Measurements from ENCODE around the gene FBXW2.

Gene FBXW2

DNA sequence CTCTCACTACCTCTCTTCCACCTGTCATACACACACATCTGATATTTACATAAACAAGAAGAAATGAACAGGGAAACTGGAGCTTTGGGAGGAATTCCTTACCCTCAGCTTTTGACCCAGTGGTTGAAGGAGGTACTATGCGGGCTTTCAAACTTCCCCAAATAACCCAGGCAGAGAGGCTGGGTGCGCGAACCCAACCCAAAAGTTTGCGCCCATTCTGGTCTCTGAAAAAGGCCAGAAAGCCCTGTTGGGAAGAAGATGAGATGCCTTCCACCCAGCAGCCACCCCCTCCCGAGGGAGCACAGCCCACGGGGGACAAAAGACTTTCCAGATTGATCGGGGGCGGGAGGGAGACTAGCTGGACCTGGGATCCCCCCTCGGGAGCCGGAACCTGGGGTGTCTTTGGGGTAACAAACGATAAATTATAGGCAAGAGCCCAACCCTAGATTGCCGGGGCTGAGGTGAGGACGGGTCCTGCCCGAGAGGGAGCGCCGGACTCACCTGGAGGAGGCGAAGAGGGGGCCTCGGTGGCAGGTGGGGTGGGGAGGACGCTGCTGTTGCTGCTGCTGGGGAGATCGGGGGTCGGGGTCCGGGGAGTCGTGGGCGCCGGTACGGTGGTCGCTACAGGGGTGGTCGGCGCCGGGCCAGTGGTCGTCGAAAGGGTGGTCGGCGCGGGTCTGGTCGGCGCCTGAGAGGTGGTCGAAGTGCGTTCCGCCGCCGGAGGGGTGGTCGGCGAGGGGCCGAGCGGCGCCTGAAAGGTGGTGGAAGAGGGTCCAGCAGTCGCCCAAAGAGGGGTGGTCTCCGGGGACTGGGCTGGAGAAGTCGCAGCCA, 79.7 kb downstream of the FBXW2 start:
- no peak for DNase-seq

DNA sequence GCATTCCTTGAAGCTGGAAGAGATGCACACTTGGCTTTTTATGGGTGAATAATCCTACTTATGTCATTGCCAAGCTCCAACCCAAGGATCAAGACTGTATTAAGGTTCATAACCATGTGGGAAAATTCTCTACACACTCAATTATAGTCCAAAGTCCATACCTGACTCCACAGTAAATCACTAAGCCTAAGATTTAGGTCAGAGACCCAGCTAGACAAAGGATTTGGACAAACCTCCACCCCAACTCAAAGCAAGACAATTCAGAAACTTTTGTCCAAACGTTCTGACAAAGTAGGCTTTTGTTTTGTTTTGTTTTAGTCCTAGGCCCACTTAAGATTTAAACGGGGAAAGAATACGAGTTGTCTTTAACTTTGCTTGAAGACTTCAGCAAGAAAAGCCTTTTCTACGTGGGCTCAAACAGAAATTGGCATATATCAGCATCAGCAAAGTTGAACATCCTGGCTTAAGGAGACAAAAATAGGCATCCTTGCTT, 80.6 kb downstream of the FBXW2 start:
- DNase-seq: no peak

DNA sequence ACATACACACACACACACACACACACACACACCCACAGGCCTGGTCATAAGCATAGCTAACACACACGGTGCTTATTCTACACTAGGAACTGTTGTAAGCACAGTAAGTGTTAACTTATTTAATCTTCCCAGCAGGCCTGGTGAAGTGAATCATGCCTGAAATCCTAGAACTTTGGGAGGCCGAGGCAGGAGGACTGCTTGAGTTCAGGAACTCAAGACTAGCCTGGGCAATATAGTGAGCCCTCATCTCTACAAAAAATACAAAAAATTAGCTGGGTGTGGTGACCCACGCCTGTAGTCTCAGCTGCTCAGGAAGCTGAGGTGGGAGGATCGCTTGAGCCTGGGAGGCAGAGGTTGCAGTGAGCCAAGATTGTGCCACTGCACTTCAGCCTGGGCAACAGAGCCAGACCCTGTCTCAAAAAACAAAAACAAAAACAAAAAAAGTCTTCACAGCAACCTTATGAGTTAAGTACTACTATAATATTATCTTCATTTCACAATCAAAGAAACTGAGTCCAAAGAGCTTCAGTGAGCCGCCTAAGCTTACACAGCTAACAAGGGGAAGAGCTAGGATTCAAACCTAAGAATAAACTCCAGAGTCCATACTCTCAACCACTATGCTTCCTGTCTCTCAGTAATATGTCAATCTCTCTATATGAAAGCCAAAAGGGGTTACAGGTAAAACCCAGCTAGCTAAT, 81.2 kb downstream of the FBXW2 start:
- no peak for DNase-seq

DNA sequence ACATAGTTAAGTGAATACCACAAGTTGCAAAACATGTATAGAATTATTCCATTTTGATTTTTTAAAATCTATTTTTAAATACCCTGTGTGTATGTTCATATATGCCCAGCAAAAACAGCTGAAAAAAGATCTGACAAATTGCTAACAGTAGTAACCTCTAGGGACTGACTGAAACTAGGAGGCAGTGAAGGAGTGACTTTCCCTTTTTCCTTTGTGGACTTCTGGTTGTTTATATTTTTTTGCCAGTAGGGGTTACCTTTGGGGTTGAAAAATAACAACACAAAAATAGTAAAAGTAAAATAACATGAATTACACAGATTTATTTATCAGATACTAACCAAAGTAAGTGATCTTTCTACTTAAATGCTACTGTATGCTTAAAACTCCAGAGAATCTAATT, 81.9 kb downstream of the FBXW2 start:
- peak; percentile 12 for DNase-seq

DNA sequence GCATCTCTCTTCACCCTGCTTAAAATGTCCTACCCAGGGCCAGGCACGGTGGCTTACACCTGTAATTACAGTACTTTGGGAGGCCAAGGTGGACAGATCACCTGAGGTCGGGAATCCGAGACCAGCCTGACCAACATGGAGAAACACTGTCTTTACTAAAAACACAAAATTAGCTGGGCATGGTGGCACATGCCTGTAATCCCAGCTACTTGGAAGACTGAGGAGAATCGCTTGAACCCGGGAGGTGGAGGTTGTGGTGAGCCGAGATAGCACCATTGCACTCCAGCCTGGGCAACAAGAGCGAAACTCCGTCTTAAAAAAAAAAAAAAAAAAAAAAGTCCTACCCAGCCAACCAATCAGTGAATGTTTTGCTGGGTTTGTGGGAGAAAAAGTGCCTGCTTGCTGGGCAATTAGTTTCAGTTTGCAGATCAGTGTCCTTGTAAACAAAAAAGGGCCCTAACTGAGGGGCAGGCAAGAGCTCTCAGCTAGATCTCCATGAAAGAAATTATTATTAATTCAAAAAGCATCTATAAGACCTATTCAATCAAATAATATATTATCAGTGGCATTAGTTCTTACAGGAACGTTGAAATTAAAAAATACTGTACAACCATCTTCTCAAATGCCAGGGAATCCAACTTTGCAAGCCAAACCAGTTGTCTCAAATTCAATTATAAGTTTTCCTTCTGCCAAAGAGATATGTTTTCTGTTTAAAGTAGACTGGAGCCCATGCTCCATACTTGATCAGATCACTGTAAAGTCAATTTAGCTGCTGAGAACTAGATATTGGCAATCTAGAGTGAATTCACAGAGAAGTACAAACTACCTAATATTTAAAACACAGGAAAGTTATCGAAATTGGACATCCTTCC, 82.9 kb downstream of the FBXW2 start:
- no peak for DNase-seq

DNA sequence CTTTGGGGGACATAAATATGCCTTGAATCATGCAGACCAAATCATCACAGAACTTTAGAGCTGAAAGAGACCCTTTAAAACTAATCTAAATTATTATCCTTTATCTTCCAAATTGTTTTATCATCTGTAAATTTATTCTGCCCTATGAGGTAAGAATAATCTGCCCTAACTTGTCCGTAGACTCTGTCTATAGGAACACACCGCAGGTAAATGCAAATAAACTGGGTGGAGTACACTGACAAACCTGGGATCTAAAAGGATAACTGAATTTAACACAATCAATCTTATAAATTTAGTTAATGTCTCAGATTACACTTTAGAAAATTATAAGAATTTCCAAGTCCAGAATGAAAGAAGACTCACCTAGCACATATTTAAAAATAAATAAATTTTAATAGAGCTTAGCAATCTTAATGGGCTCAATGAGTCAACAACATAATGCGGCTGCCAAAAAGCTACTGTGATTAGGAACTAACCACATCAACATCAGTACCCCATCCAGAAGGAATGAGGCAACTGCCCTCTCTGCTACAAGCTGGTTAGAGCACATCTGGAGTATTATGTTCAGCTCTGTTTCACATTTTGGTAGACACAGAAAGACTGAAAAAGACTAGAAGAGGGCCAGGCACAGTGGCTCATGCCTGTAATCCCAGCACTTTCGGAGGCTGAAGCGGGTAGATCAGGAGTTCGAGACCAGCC, 84.5 kb downstream of the FBXW2 start:
- peak; percentile 55 for DNase-seq

DNA sequence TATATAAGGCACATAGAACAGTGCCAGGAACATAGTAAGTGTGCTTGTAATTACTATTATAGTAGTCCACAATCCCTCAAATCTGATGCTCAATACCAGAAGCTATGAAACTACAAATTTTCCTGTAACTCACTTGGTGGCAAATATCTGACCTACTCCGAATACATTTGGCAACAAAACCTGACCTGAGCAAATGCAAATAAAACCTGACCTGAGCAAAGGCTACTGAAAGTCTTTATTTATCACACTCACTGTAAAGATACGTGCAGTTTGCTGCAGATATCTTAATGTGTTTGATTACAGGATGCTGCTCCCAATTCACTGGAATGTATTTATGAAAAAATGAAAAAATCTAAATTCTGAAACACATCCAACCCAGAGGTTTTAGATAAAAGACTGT, 86.0 kb downstream of the FBXW2 start:
- DNase-seq: no peak

All from NCI-H526 treated with DMSO at 0.1 percent for 48 hours (cell line).